HG03457 (cell line): ENCODE data around the gene IER3.

ENCODE experiments used
- ATAC-seq: cut with Tn5 transposase; IDR thresholded peaks from one replicate; pipeline ENCODE4 v1.9.1; 2021; ENCODE audit warnings: moderate number of reproducible peaks; ENCODE audit not compliant: unreplicated experiment

Gene IER3

DNA sequence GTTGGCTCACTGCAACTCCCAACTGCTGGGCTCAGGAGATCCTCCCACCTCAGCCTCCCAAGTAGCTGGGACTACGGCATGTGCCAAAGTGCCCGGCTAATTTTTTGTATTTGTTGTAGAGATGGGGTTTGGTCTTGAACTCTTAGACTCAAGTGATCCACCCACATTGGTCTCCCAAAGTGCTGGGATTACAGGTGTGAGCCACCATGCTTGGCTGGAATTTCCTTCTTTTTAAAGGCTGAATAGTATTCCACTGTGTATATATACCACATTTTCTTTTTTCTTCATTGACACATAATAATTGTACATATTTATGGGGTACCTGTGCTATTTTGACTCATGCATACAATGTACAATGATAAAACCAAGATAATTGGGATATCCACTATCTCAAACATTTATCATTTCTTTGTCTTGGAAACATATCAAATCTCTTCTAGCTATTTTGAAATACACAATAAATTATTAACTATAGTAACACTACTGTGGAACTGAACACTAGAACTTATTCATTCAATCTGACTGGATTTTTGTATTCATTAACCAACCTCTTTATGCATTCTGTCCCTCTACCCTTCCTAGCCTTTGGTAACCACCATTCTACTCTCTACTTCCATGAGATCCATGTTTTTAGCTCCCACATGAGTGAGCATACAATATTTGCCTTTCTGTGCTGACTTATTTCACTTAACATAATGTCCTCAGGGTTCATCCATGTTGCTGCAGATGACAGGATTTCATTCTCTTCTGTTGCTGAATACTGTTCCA is 35.1 kb downstream of the IER3 start:
- no peak for ATAC-seq

DNA sequence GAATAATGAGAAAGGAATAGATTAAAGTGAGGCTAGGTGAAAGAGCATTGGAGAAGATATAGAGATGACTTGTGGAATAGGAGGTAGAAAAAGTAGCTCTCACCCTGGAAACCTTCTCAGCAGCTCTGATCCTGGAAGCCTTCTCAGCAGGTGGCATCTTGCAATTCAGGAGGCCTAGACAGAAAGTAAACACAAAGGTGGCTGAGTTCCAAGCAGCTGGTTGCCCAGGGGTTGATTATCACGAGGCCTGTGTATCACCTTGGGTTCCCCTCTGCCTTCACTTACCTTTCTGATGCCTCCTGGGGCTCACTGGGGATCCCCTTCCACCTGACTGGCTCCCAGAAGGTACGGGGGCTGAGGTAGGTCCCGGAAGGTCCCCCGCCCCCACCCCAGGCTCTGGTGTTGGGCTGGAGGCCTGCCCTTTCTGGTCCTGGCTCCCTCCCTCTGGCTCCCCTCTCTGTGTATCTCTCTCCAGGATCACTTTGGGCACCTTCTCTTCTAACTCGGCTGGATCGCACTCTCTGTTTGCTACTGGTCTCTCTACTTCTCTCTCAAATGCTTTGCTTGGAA is 37.0 kb downstream of the IER3 start:
- ATAC-seq, result no peak

DNA sequence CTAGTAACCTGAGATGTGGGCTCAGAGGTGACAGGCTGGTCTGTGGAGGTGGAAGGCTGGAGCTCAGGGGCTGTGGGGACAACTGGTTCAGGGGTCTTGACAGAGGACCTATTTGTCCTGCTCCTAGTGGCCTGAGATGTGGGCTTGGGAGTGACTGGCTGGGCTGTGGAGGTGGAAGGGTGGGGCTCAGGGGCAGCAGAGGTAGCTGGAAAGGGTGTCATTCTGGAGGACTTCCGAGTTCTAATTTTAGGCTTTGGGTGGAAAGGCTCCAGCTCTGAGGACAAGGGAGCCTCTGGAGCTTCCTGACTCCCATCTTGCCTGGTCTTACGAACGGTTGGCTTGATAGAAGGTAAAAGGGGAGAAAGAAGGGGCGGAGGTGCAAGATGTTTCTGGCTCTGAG is 38.7 kb downstream of the IER3 start:
- ATAC-seq, result no peak

DNA sequence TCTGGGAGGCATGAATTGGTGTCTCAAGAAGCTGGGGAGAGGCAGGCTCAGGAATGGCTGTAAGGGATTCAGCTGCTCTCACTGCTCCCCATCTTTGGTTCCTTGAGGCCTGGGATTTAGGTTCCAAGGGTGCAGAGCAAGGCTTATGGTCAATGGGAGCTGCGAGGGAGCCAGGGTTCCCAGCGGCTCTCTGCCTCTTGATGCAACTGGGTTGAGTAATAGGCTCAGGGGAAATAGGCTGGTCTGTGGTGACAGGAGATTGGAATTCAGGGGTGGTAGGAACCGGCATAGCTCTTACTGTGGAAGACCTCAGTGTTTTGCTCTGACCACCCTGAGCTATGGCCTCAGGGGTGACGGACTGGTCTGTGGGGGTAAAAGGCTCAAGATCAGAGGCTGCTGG is 40.5 kb downstream of the IER3 start:
- no peak for ATAC-seq

DNA sequence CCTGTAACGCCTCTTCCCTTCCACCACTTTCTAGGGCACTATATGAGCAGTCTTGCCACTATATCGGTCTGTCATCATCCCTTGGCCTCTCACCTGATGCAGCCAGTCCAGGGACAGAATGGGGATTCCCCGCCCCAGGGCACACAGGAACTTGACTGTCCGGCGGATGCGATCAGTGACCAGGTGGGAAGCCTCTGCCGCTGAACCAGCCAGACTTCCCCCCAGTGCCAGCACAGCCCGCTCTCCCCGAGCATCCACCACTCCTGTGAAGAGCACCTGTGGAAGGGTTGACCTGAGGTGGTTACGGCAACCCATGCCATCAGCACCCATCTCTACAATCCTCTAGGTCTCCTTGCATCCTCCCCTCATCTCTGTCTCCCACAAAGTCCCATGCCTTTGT is 41.3 kb downstream of the IER3 start:
- no peak for ATAC-seq

DNA sequence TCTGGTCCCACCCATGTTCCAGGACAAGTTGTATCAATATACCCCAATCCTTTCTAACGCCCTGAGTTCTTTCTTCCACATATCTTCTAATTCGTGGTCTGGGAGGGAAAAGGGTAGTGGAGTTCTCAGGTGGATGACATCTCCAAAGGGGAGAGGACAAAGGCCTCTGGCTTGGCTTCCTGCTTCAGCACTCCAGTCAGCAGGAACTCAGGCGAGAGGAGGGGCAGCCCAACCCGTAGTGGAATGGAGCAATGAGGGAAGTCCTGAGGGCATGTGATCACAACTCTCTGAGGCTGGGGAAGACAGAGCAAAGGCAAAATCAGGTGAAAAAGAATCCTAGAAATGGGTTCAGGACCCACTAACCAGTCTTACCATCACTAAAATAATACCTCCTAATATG is 44.0 kb downstream of the IER3 start:
- no peak for ATAC-seq

DNA sequence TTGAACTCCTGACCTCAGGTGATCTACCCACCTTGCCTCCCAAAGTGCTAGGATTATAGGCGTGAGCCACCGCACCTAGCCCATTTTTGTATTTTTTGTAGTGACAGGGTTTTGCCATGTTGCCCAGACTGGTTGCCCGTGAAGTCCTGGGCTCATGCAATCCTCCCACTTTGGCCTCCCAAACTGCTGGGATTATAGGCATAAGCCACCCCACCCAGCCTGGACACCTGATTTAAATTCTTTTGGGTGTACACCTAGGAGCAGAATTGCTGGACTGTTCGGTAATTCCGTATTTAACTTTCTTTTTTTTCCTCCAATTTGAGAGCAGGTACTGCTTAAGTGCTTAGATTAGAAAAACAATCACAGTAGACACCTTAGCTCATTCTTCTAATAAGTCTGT is 47.9 kb downstream of the IER3 start:
- no peak for ATAC-seq
